K562 (cell line): Measurements from ENCODE around the gene NUDT6.

Source experiments
- ADNP ChIP-seq: fragments of 200-800 bp; sonication (Bioruptor generic); IDR thresholded peaks from 2 replicates; pipeline ENCODE4 v1.6.1; 2016; ENCODE audit warnings: missing genetic modification characterization, missing compliant biosample characterization
- BRCA1 ChIP-seq, 2 experiments: fragments of 450-650 bp in 1 of 2; sonication (generic) in 1 of 2; formaldehyde crosslinking in 1 of 2; IDR thresholded peaks; 2 replicates each; pipeline versions ENCODE4 v1.5.0 to v1.6.1; 2017 to 2020; ENCODE audit warnings: mild to moderate bottlenecking in 1 of 2, missing genetic modification reagents in 1 of 2
- EHMT2 ChIP-seq: fragments of 450-650 bp; IDR thresholded peaks from 2 replicates; pipeline ENCODE4 v1.6.1; 2018; ENCODE audit warnings: antibody characterized with exemption
- EP300 ChIP-seq: IDR thresholded peaks from 2 replicates; pipeline ENCODE4 v1.6.1; 2012; ENCODE audit warnings: low read length, improper control_type of control experiment
- FOXA1 ChIP-seq: fragments of 450-650 bp; IDR thresholded peaks from 2 replicates; pipeline ENCODE4 v1.6.1; 2016; ENCODE audit warnings: mild to moderate bottlenecking, borderline replicate concordance
- MAFK ChIP-seq: IDR thresholded peaks from 2 replicates; pipeline ENCODE4 v1.6.1; 2011; ENCODE audit warnings: low read length, improper control_type of control experiment
- NFE2L1 ChIP-seq: fragments of 450-650 bp; IDR thresholded peaks from 2 replicates; pipeline ENCODE4 v1.6.1; 2016; ENCODE audit warnings: missing genetic modification characterization, low read depth, mild to moderate bottlenecking, missing compliant biosample characterization, moderate library complexity, borderline replicate concordance
- RAD21 ChIP-seq, 2 experiments: fragments of 250-450 bp in 1 of 2; fragments of 450-650 bp in 1 of 2; sonication (Bioruptor Pico) in 1 of 2; formaldehyde crosslinking in 1 of 2; IDR thresholded peaks in 1 of 2; conservative IDR thresholded peaks in 1 of 2; 2 replicates each; pipeline versions ENCODE4 v1.4.0 to v1.8.0; 2020 to 2022; ENCODE audit warnings: mild to moderate bottlenecking in 2 of 2, moderate library complexity in 1 of 2
- RCOR1 ChIP-seq, 2 experiments: IDR thresholded peaks; 2 replicates each; pipeline ENCODE4 v1.6.1; 2012; ENCODE audit warnings: low read depth in 2 of 2, low read length in 2 of 2, borderline replicate concordance in 1 of 2, improper control_type of control experiment in 1 of 2
- ZNF449 ChIP-seq: fragments of 250-450 bp; sonication (Bioruptor Pico); IDR thresholded peaks from 2 replicates; pipeline ENCODE4 v1.8.0; 2022; ENCODE audit warnings: moderate library complexity, mild to moderate bottlenecking, inconsistent platforms
- TF ChIP-seq, protein P1 (sequence below): sonication (generic); formaldehyde crosslinking; IDR thresholded peaks from 2 replicates; pipeline ENCODE4 v1.8.0; 2022; ENCODE audit warnings: missing genetic modification reagents, mild to moderate bottlenecking, moderate library complexity, borderline replicate concordance

DNA sequence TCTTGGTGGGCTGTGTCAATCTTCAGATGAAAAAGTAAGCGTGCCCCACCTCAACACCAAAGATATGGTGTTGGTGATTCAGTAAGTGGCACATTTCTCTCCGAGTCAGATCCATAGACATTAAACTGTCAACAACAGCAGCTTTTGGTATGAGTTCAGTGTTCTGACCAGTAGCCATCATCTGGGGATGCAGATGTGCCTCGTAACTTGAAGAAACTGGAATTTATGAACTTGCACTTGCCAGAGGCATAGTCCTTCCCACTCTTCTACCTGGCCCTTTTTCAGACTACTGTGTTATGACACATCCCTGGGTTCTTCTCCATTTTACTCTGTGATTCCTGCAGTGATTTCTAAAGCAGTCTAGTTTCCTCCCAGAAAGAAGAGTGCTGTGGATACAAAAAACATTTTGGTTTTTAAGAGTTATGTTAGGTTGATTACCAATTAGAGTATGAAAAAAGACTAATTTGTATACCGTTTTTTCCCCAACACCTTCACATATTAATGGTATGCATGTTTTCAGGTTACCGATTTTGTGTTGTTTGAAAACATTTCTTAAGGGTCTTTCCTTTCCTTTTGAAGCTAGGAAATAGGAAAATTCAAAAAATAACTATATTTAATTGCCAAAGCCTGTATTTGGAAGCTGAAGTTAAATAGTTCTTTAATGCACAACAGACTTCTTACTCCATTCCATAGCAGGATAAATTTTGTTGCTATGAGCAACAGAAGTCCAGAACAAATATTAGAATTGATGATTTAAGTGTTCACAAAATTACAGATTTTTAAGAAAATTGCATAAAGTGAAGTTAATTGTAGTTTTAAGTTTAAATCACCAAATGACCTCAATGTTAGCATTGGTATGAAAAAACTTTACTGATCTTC is 39.3 kb downstream of the NUDT6 start:
- TF ChIP-seq EHMT2: no peak
- TF ChIP-seq ADNP (tag): no peak
- TF ChIP-seq BRCA1 (IDR thresholded peaks at IDR 0.05): no peak
- TF ChIP-seq BRCA1 (CRISPR knock-in tag; IDR thresholded peaks at IDR 0.05): no peak
- TF ChIP-seq, protein P1, sequence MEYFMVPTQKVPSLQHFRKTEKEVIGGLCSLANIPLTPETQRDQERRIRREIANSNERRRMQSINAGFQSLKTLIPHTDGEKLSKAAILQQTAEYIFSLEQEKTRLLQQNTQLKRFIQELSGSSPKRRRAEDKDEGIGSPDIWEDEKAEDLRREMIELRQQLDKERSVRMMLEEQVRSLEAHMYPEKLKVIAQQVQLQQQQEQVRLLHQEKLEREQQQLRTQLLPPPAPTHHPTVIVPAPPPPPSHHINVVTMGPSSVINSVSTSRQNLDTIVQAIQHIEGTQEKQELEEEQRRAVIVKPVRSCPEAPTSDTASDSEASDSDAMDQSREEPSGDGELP (CRISPR knock-in tag): no peak
- TF ChIP-seq EP300: no peak
- TF ChIP-seq NFE2L1 (tag): no peak
- no peak for TF ChIP-seq FOXA1
- TF ChIP-seq MAFK: no peak
- no peak for TF ChIP-seq ZNF449
- TF ChIP-seq RAD21 (CRISPR knock-in tag; conservative IDR thresholded peaks at IDR 0.05 in 1 of 2, IDR thresholded peaks at IDR 0.05 in 1 of 2): no peak
- TF ChIP-seq RCOR1 (IDR thresholded peaks at IDR 0.05; ENCODE audit: borderline replicate concordance in 1 of 2, low read depth in 2 of 2, low read length in 2 of 2): no peak
